NCI-H2171 (cell line): Measurements from ENCODE around the gene CAPN12.

ENCODE experiments used
- DNase-seq: peaks from one replicate; lab custom pipeline; 2025; lab: John Stamatoyannopoulos, UW

The CAPN12 gene

GRCh38 chr19:38697197-38697596 is 47.1 kb downstream of the CAPN12 start:
- no peak for DNase-seq

- DNase-seq, result no peak
Observed at GRCh38 chr19:38696729-38697055, 47.6 kb downstream of the CAPN12 start.

- no peak for DNase-seq
Observed at GRCh38 chr19:38695832-38696728, 48.2 kb downstream of the CAPN12 start.

DNA sequence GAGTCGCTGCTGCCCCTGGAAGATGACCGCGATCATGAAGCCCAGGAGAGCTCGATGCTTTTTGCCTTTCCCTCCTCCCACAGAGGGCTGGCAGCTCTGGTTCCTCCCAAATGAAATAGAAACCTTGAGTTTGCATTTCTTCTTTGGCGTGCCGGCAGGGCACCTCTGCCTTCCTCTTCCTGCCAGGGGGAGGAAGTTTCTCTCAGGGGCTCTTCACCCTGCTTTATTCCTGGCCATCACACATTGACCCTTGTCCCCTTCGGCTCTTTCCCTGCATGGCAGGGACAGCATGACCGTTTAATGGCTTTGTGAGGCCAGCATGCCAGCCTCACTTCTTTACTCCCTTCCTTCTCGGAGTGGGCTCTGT is 49.0 kb downstream of the CAPN12 start:
- DNase-seq, result no peak

- no peak for DNase-seq
Observed at GRCh38 chr19:38693380-38694223, 50.7 kb downstream of the CAPN12 start.

GRCh38 chr19:38692458-38693379 is 51.6 kb downstream of the CAPN12 start:
- DNase-seq, result no peak

DNA sequence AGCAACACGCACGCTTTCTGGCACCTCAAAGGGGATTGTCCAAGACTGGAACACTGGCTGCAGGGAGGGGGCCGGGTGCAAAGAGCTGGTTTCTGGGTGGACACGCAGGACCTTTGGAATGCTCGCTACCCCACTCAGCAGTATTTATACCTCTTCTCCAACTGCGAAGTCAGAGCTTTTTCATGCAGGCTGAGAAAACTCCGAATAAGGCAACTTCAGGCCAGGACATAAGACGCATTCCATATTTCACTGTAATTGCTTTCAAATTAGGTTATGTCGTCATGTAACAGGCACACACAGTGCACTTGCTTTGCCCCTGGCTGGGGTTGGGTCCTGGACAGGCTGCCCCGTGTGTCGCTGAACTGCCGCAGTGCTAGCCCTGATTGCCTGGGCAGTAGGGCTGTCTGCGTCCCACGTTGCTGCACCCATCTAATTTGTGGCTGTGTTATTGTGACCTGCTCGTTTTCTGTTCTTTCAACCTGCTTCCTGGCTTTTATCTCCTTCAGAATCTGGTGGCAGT is 52.3 kb downstream of the CAPN12 start:
- DNase-seq, result no peak

GRCh38 chr19:38690832-38691231 is 53.4 kb downstream of the CAPN12 start:
- no peak for DNase-seq

DNA sequence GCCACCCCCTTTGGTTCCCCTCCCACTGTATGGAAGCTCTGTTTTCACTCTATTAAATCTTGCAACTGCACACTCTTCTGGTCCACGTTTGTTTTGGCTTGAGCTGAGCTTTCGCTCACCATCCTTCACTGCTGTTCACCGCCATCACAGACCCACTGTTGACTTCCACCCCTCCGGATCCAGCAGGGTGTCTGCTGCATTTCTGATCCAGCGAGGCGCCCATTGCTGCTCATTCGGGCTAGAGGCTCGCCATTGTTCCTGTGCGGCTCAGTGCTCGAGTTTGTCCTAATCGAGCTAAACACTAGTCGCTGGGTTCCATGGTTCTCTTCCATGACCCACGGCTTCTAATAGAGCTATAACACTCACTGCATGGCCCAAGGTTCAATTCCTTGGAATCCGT is 54.1 kb downstream of the CAPN12 start:
- DNase-seq, result no peak

DNA sequence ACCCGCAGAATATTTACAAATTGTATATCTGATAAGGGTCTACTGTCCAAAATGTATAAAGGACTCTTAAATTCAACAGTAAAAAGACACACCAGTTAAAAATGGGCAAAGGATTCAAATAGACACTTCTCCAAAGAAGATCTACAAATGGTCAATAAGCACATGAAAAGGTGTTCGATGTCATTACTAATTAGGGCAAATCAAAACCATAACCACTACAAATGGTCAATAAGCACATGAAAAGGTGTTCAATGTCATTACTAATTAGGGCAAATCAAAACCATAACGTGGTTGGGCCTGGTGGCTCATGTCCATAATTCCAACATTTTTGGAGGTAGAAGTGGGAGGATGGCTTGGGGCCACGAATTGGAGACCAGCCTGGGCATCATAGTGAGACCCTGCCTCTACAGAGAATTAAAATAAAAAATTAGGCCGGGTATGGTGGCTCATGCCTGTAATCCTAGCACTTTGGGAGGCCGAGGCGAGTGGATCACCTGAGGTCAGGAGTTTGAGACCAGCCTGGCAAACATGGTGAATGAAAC is 56.4 kb downstream of the CAPN12 start:
- DNase-seq, result no peak

DNA sequence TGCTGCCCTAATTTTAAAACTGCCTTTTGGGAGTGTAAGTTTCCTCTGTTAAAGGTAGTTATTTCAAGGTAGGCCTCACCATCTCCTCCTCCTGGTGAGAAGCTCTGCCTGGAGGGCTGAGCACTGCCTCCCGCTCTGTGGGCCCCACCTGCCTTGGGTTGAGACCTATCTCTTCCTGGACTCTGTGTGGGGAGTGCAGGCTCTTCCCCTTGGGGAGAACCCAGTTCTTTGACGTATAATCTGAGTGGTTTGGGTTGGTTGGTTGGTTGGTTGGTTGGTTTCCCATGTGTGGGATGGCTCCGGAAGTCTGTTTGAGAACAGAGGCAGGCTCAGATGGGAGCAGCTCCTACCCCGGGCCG is 57.8 kb downstream of the CAPN12 start:
- no peak for DNase-seq

DNA sequence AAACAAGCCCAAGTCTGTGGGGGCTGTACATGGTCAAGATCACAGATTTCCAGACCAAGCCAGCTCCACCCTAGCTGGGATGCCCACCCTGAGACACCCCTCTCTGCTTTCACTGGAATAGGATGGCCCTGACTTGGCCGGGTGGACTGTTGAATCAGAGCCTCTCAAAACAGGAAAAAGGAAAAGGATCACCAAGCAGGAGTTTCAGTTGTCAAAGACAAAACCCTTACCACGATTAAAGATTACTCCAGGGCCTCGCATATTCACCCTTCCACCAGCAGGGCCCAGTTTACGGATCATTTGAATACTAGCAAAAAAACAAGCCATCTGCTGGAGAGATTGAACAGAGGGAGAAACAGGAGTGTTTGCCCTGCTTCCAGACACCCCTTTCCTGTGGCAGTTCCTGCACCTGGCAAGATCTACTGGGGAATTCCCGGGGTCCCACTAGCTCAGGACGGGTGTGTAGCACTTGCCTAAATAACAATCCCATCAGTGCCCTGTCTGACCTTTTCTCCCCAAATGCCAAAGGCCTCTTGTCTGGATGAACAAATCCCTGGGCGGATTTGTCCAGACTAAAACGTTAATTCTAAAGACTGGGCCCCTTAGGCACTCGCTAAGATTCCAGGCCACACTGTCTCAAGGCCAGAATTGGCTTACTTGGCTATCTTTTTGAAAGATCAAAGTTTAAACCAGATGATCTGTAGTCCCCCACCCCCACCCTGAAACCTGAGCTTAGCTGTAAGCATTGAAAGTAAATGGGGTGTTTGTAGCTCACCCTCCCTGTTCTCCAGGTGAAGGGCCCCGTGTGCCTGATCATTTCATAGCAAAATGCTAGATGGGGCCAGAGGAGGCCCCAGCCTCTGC is 58.4 kb downstream of the CAPN12 start:
- DNase-seq, result peak; percentile 76

GRCh38 chr19:38684862-38685665 is 59.2 kb downstream of the CAPN12 start:
- no peak for DNase-seq

DNA sequence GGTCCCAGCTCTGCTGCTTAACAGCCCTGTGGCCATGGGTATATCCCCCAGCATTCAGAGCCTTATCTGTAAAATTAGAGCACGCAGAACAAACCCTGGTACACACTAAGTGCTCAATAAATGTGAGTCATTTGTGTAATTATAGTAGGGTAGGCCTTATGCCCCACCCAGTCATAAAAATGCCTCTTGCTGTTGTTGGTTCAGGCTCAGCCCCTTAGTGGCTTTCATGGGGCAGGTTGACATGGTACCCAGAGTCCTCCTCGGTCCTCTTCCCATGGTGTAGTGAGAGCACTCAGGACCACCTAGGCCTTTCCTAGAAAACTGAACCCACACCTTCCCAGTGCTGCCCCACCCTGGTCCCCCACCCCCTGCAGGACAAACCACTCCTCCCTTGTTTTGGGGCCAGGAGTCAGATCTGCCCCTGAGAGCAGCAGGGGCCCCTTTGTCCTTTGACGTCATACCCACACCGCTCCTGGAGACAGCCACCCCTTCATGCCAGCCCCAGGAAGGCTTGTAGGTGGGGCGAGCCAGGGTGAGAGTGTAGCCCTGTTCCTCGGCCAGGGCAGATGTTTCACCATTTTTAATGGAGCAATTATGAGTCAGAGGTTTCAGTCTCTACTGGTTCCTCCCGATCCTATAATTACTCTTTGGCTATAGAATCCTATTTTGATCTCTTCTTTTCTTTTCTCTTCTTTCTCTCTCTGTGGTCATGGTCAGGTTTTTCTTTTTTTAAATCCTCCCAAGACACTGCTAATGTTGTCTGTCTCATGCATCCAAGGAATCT is 60.0 kb downstream of the CAPN12 start:
- DNase-seq, result no peak

DNA sequence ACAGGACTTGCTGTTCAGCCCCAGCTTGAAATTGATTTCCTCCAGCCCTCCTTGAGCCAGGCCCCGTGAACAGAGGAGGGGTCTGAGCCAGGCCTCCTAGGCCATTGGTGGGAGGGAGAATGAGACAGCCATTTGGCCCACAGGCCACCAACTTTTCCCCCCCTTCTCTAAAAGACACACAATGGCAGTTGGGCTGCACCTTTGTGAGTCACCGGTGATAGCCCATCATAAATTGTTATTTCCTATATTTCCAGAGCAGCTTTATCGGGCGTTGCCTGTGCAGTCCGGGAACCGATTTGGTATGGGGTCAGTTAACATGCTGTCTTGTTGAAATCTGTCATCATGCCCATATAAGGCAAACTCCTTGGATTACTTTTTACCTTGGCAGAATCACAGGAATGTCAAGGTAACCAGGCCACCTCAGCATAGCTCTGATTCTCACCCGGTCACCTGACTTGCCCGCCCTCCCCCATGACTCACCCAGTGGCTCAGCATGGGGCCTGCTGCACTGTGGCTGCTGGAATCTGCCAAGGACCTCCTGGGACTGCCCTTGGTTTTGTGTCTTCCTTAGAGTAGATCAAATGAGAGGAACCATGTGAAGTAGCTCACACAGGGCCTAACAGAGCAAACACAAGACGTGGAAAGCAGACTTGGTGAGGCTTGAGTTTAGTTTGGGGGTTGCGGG is 60.7 kb downstream of the CAPN12 start:
- DNase-seq, result peak; percentile 44

DNA sequence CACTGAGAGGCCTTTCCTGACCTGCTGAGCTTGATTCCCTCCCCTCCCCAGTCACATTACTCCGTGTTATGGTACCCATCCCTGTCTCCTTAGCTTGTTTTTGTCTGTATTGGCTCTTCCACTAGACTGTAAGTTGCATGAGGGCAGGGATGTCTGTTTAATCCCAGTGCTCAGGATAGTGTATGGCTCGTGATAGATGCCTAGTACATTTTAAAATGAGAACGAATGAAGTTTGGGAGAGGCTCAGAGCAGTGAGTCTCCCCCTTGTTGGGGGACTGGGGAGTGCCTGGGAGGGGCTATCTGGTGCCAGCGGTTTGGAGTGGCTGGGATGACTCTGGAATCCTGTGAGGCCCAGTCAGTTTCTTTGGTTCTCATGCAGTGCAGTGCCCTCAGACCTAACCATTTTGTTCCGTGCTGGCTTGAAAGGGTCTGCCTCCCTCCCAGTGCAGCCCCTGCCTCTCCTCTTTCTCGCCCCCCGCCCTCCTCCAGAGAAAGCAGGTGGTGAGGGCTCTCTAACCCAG is 61.3 kb downstream of the CAPN12 start:
- DNase-seq, result no peak

DNA sequence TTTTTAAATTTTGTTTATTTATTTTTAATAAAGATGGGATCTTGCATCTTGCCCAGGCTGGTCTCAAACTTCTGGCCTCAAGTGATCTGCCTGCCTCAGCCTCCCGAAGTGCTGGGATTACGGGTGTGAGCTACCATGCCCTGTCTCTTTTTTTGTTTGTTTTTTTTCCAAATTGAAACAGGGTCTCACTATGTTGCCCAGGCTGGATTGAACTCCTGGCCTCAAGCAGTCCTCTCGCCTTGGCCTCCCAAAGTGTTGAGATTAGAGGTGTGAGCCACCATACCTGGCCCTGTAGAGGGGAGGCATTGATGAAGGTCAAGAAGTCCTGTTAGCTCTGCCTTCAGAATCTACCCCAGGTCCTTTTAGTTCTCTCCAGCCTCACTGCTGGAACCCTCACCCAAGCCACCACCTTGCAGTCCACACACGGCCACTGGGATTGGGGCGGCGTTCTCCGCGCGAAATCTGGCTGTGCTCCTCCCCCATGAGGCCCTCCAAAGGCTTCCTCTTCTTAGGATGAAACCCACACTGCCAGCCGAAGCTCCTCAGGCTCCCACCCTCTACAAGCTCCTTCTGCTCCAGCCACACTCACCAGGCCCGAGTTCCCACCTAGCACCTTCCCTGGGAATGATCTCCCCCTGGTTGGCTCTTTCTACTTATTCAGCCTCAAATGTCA is 61.9 kb downstream of the CAPN12 start:
- DNase-seq, result no peak
